K562 (cell line): ENCODE measurements around the gene PTGER4. TPM values are rescaled to one million over a fixed set of nuclear protein-coding genes. Genes with fewer than 3 reads are reported as not detected.

Source experiments
- ATAC-seq: fragments of 200-7000 bp; cut with Tn5 transposase; 3 replicates; pipeline ENCODE4 v1.9.1; 2020; ENCODE audit warnings: moderate library complexity
- BruUV-seq: library from RNA; stranded (reverse); fragments of 400-500 nt; replicated peaks from 2 replicates; lab custom pipeline; 2021; lab: Mats Ljungman, UMichigan
- CTCF ChIA-PET: fragments of 300-600 bp; formaldehyde crosslinking; extraction: SDS; loops from one replicate; lab custom pipeline; 2021; ENCODE audit warnings: low intra/inter-chr PET ratio; lab: Yijun Ruan, JAX
- POLR2A ChIA-PET: fragments of 300-600, 350-650 bp; sonication (Branson Sonifier 250); formaldehyde crosslinking; extraction: SDS; loops from one replicate; lab custom pipeline; 2021; ENCODE audit warnings: antibody characterized with exemption, inconsistent platforms; lab: Yijun Ruan, JAX
- DNase-seq, 4 experiments: peaks; one replicate each; pipeline versions ENCODE4 v3.0.0 to v3.0.0-alpha.2; 2011 to 2018; ENCODE audit warnings: low spot score in 3 of 4, mixed read lengths in 3 of 4; ENCODE audit errors: extremely low read depth in 1 of 4
- FAIRE-seq: peaks from 2 replicates; lab custom pipeline; 2011; peaks lifted over from hg19 to GRCh38; lab: Jason Lieb, UNC
- H2AFZ ChIP-seq: 2 replicates; pipeline ENCODE4 v1.6.0; 2011; ENCODE audit warnings: low read depth, low read length, control low read depth, inconsistent platforms
- H3K27ac ChIP-seq: fragments of 200-600 bp; 3 replicates; pipeline ENCODE4 v1.8.0; 2011; ENCODE audit warnings: low read depth, mild to moderate bottlenecking, control low read depth, inconsistent platforms, low read length, moderate library complexity, mixed read lengths; ENCODE audit errors: extremely low read depth
- H3K27me3 ChIP-seq, 2 experiments: fragments of 300-600 bp in 1 of 2; 2 replicates in 1 of 2; 3 replicates in 1 of 2; pipeline versions ENCODE4 v1.6.0 to v1.8.0; 2011; ENCODE audit warnings: inconsistent platforms in 2 of 2, low read length in 2 of 2, mild to moderate bottlenecking in 1 of 2, mixed read lengths in 1 of 2, moderate library complexity in 1 of 2; ENCODE audit not compliant: control insufficient read depth in 2 of 2, insufficient read depth in 2 of 2
- H3K36me3 ChIP-seq: fragments of 300-600 bp; 3 replicates; pipeline ENCODE4 v1.8.0; 2011; ENCODE audit warnings: mild to moderate bottlenecking, low read length, inconsistent platforms; ENCODE audit not compliant: control insufficient read depth, insufficient read depth
- H3K4me1 ChIP-seq, 2 experiments: fragments of 200-600 bp in 1 of 2; replicated peaks in 1 of 2; 2 replicates in 1 of 2; 3 replicates in 1 of 2; pipeline versions ENCODE4 v1.5.1 to v1.8.0; 2011; ENCODE audit warnings: inconsistent platforms in 2 of 2, low read length in 2 of 2, mild to moderate bottlenecking in 1 of 2, mixed read lengths in 1 of 2, moderate library complexity in 1 of 2; ENCODE audit not compliant: control insufficient read depth in 2 of 2, insufficient read depth in 2 of 2
- H3K4me2 ChIP-seq: 2 replicates; pipeline ENCODE4 v1.6.1; 2011; ENCODE audit warnings: low read length, control low read depth, inconsistent platforms, mixed read lengths; ENCODE audit not compliant: insufficient read depth
- H3K4me3 ChIP-seq: fragments of 200-600 bp; sonication (generic), shearing (Covaris generic); 2 replicates; pipeline ENCODE4 v1.5.1; 2016; ENCODE audit warnings: control low read depth, inconsistent platforms
- H3K79me2 ChIP-seq: fragments of 200-600 bp; 3 replicates; pipeline ENCODE4 v1.8.0; 2011; ENCODE audit warnings: low read length, inconsistent platforms; ENCODE audit not compliant: control insufficient read depth, insufficient read depth
- H3K9ac ChIP-seq, 2 experiments: 2 replicates each; pipeline versions ENCODE4 v1.6.0 to v1.6.1; 2011; ENCODE audit warnings: low read depth in 2 of 2, low read length in 2 of 2, control low read depth in 1 of 2, inconsistent platforms in 1 of 2, mild to moderate bottlenecking in 1 of 2, mixed read lengths in 1 of 2; ENCODE audit not compliant: insufficient read depth in 1 of 2
- H3K9me1 ChIP-seq: one replicate; pipeline ENCODE4 v1.6.0; 2011; ENCODE audit warnings: inconsistent platforms, mild to moderate bottlenecking, low read length, moderate library complexity; ENCODE audit not compliant: control insufficient read depth, insufficient read depth
- H3K9me3 ChIP-seq: replicated peaks from 2 replicates; pipeline ENCODE4 v1.5.1; 2011; ENCODE audit warnings: low read depth, low read length, inconsistent platforms; ENCODE audit not compliant: control insufficient read depth, insufficient read depth
- H4K20me1 ChIP-seq: replicated peaks from 2 replicates; pipeline ENCODE4 v1.6.1; 2011; ENCODE audit warnings: low read length, inconsistent platforms, mixed read lengths; ENCODE audit not compliant: control insufficient read depth, insufficient read depth
- RBM25 ChIP-seq: fragments of 200-400 bp; formaldehyde crosslinking; IDR thresholded peaks from 2 replicates; pipeline ENCODE4 v1.6.1; 2018; ENCODE audit warnings: low read length, low read depth, moderate library complexity; ENCODE audit not compliant: severe bottlenecking
- in situ Hi-C: fragments of 300-500 bp; cut with MboI; formaldehyde crosslinking; loops from 4 replicates; pipeline ENCODE4 v1.15.0; 2018; ENCODE audit warnings: inconsistent platforms, mixed read lengths
- intact Hi-C: fragments of 100-400 bp; cut with micrococcal nuclease; formaldehyde crosslinking; loops from 2 replicates; pipeline ENCODE4 v1.14.2; 2022
- polyA plus RNA-seq, 8 experiments: library from polyadenylated mRNA; depleted of rRNA in 4 of 8; stranded (reverse) in 5 of 8; unstranded in 3 of 8; fragments of >200 nt; fragmentation: Nextera tagmentation in 2 of 8; fragmentation: Illumina TruSeq in 1 of 8; extraction: Ambion mirVana in 2 of 8; extraction: Trizol in 1 of 8; gene quantifications; 2 replicates each; pipeline versions ENCODE4 v1.2.1 to v1.2.3, GENCODE V29; 2011 to 2014; ENCODE audit warnings: inconsistent platforms in 1 of 8, missing spikeins in 1 of 8
- small RNA-seq: library from RNA; depleted of rRNA; stranded (forward); fragments of <200 nt; gene quantifications from one replicate; pipeline ENCODE3, GENCODE V24; 2014
- total RNA-seq, 7 experiments: library from RNA; depleted of rRNA in 6 of 7; stranded (reverse); fragments of >200 nt in 6 of 7; fragmentation: Illumina TruSeq in 2 of 7; extraction: Trizol in 2 of 7; gene quantifications; 2 replicates each; pipeline versions ENCODE4 v1.2.1 to v1.2.3, GENCODE V29; 2011 to 2021; ENCODE audit warnings: low replicate concordance in 1 of 7
- TF ChIP-seq, protein P1 (sequence below), 3 experiments: fragments of 200-800 bp in 1 of 3; fragments of 250-450 bp in 1 of 3; fragments of 450-650 bp in 1 of 3; sonication (Bioruptor Pico) in 1 of 3; sonication (Bioruptor generic) in 1 of 3; formaldehyde crosslinking in 1 of 3; IDR thresholded peaks; 2 replicates each; pipeline versions ENCODE4 v1.6.1 to v1.8.0; 2016 to 2022; ENCODE audit warnings: mild to moderate bottlenecking in 2 of 3, missing genetic modification characterization in 2 of 3, missing compliant biosample characterization in 1 of 3, moderate library complexity in 1 of 3

Gene PTGER4
- total and polyA plus RNA-seq, 9 of the 15 experiments (the other 6 are each of a cell fraction or from before 2014, with no cell fraction given), result 0.31 TPM; not detected in 8

DNA sequence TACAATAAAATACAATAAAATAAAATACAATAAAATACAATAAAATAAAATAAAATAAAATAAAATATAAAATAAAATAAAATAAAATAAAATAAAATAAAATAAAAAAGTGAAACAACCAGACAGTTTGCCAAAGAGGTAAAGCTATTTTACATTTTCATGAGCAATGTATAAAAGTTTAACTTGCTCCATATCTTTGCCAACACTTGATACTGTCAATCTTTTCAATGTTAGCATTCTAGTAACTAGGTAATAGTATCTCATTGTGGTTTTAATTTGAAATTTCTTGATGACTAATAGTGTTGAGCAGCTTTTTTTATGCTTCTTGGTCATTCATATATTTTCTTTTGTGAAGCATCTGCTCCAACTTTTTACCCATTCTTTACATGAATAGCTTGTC, 58.8 kb downstream of the PTGER4 start:
- Histone ChIP-seq H3K27ac (no peak overlapping the region), H3K9me3 (peaks cover 4% of the 10 kb centered on the region; the same call in 1 of the 2 replicates), H4K20me1 (peaks cover 3% of the 10 kb centered on the region; the same call in 1 of the 2 replicates), H3K4me1 (peaks cover 0 to 7% of the 10 kb centered on the region in 2 experiments; a peak in 2 of 5 replicates), H3K4me3 (no peak overlapping the region), H3K4me2 (no peak overlapping the region), H3K27me3 (no peaks in the 10 kb centered on the region), H3K9me1 (no peaks in the 10 kb centered on the region), H3K79me2 (no peaks in the 10 kb centered on the region), H3K9ac (no peak overlapping the region), H2AFZ (no peak overlapping the region), H3K36me3 (peaks cover 6% of the 10 kb centered on the region; the same call in 1 of the 3 replicates)
- TF ChIP-seq RBM25, result peak; percentile 67
- TF ChIP-seq, protein P1, sequence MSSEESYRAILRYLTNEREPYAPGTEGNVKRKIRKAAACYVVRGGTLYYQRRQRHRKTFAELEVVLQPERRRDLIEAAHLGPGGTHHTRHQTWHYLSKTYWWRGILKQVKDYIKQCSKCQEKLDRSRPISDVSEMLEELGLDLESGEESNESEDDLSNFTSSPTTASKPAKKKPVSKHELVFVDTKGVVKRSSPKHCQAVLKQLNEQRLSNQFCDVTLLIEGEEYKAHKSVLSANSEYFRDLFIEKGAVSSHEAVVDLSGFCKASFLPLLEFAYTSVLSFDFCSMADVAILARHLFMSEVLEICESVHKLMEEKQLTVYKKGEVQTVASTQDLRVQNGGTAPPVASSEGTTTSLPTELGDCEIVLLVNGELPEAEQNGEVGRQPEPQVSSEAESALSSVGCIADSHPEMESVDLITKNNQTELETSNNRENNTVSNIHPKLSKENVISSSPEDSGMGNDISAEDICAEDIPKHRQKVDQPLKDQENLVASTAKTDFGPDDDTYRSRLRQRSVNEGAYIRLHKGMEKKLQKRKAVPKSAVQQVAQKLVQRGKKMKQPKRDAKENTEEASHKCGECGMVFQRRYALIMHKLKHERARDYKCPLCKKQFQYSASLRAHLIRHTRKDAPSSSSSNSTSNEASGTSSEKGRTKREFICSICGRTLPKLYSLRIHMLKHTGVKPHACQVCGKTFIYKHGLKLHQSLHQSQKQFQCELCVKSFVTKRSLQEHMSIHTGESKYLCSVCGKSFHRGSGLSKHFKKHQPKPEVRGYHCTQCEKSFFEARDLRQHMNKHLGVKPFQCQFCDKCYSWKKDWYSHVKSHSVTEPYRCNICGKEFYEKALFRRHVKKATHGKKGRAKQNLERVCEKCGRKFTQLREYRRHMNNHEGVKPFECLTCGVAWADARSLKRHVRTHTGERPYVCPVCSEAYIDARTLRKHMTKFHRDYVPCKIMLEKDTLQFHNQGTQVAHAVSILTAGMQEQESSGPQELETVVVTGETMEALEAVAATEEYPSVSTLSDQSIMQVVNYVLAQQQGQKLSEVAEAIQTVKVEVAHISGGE (CRISPR knock-in tag; IDR thresholded peaks at IDR 0.05), result no peak
- no TSS peak for BruUV-seq
- intact Hi-C loops (loop anchor here (5.0 kb wide), 1 partner anchor 139 kb away; no protein-coding TSS in a partner anchor), in situ Hi-C loops (no loop called here)
- ATAC-seq (no peak), DNase-seq (no peak), FAIRE-seq (no peak)
- ChIA-PET POLR2A (no interaction called here), CTCF (interaction anchor here (0.6 kb wide), 1 partner anchor 1159 kb away, joined by 4 read pairs; no protein-coding TSS in a partner anchor)

Small RNA genes within 50 kb of the gene (small RNA-seq; reads per million reads assigned to genes)
- gene RF00092, result not detected

Other genes starting within 250 kb of the PTGER4 start
- 9.3 and 21.6 TPM in 2 replicates for gene TTC33, start 76.0 kb downstream of the PTGER4 start, total RNA-seq (2014; rRNA removed)
- gene TTC33, start 76.0 kb downstream of the PTGER4 start, total RNA-seq (2014; rRNA removed; fragmentation: Illumina TruSeq; extraction: Trizol), result 21.7 and 25.8 TPM in 2 replicates
- 21.6 and 21.9 TPM in 2 replicates for gene TTC33, start 76.0 kb downstream of the PTGER4 start, total RNA-seq (2015; rRNA removed; fragmentation: Illumina TruSeq; extraction: Trizol)
- 11.5 and 12.1 TPM in 2 replicates for gene TTC33, start 76.0 kb downstream of the PTGER4 start, total RNA-seq (2021)
- gene TTC33, start 76.0 kb downstream of the PTGER4 start, polyA plus RNA-seq (2011; rRNA removed), result 9.1 and 13.3 TPM in 2 replicates
- 18.2 and 18.9 TPM in 2 replicates for gene TTC33, start 76.0 kb downstream of the PTGER4 start, polyA plus RNA-seq (2014; fragmentation: Illumina TruSeq; extraction: Trizol)
- 10 to 100 TPM; 21.1 to 24.9 TPM for gene TTC33, start 76.0 kb downstream of the PTGER4 start, polyA plus RNA-seq (2014; fragmentation: Nextera tagmentation; extraction: Ambion mirVana)
- 11.9 and 13.5 TPM in 2 replicates for gene TTC33, start 76.0 kb downstream of the PTGER4 start, polyA plus RNA-seq (2014; rRNA removed)
- gene PRKAA1, start 118.5 kb downstream of the PTGER4 start, total RNA-seq (2014; rRNA removed), result 38.9 and 84.0 TPM in 2 replicates
- 63.8 and 83.6 TPM in 2 replicates for gene PRKAA1, start 118.5 kb downstream of the PTGER4 start, total RNA-seq (2014; rRNA removed; fragmentation: Illumina TruSeq; extraction: Trizol)
- gene PRKAA1, start 118.5 kb downstream of the PTGER4 start, total RNA-seq (2015; rRNA removed; fragmentation: Illumina TruSeq; extraction: Trizol), result 53.1 and 62.5 TPM in 2 replicates
- 47.9 and 51.4 TPM in 2 replicates for gene PRKAA1, start 118.5 kb downstream of the PTGER4 start, total RNA-seq (2021)
- 43.7 and 45.5 TPM in 2 replicates for gene PRKAA1, start 118.5 kb downstream of the PTGER4 start, polyA plus RNA-seq (2011; rRNA removed)
- gene PRKAA1, start 118.5 kb downstream of the PTGER4 start, polyA plus RNA-seq (2014; fragmentation: Illumina TruSeq; extraction: Trizol), result 75.2 and 76.5 TPM in 2 replicates
- gene PRKAA1, start 118.5 kb downstream of the PTGER4 start, polyA plus RNA-seq (2014; fragmentation: Nextera tagmentation; extraction: Ambion mirVana), result 10 to 100 TPM; 24.5 to 37.3 TPM
- 44.8 and 47.2 TPM in 2 replicates for gene PRKAA1, start 118.5 kb downstream of the PTGER4 start, polyA plus RNA-seq (2014; rRNA removed)
- 5,204 and 7,963 TPM in 2 replicates for gene RPL37, start 155.3 kb downstream of the PTGER4 start, total RNA-seq (2014; rRNA removed)
- gene RPL37, start 155.3 kb downstream of the PTGER4 start, total RNA-seq (2014; rRNA removed; fragmentation: Illumina TruSeq; extraction: Trizol), result 3,395 and 3,802 TPM in 2 replicates
- 4,310 and 4,463 TPM in 2 replicates for gene RPL37, start 155.3 kb downstream of the PTGER4 start, total RNA-seq (2015; rRNA removed; fragmentation: Illumina TruSeq; extraction: Trizol)
- gene RPL37, start 155.3 kb downstream of the PTGER4 start, total RNA-seq (2021), result 2,342 and 2,650 TPM in 2 replicates
- 6,044 and 6,139 TPM in 2 replicates for gene RPL37, start 155.3 kb downstream of the PTGER4 start, polyA plus RNA-seq (2011; rRNA removed)
- gene RPL37, start 155.3 kb downstream of the PTGER4 start, polyA plus RNA-seq (2014; fragmentation: Illumina TruSeq; extraction: Trizol), result 4,091 and 6,277 TPM in 2 replicates
- gene RPL37, start 155.3 kb downstream of the PTGER4 start, polyA plus RNA-seq (2014; fragmentation: Nextera tagmentation; extraction: Ambion mirVana), result 1,000 to 10,000 TPM; 2,628 to 3,207 TPM
- 4,956 and 6,483 TPM in 2 replicates for gene RPL37, start 155.3 kb downstream of the PTGER4 start, polyA plus RNA-seq (2014; rRNA removed)
- 3.5 and 3.9 TPM in 2 replicates for gene CARD6, start 161.5 kb downstream of the PTGER4 start, total RNA-seq (2014; rRNA removed)
- 7.3 and 9.0 TPM in 2 replicates for gene CARD6, start 161.5 kb downstream of the PTGER4 start, total RNA-seq (2014; rRNA removed; fragmentation: Illumina TruSeq; extraction: Trizol)
- gene CARD6, start 161.5 kb downstream of the PTGER4 start, total RNA-seq (2015; rRNA removed; fragmentation: Illumina TruSeq; extraction: Trizol), result 6.0 and 6.3 TPM in 2 replicates
- gene CARD6, start 161.5 kb downstream of the PTGER4 start, total RNA-seq (2021), result 5.2 and 5.9 TPM in 2 replicates
- gene CARD6, start 161.5 kb downstream of the PTGER4 start, polyA plus RNA-seq (2011; rRNA removed), result 3.5 and 7.4 TPM in 2 replicates
- gene CARD6, start 161.5 kb downstream of the PTGER4 start, polyA plus RNA-seq (2014; fragmentation: Illumina TruSeq; extraction: Trizol), result 7.4 and 8.3 TPM in 2 replicates
- 1 to 10 TPM; 3.7 to 4.1 TPM for gene CARD6, start 161.5 kb downstream of the PTGER4 start, polyA plus RNA-seq (2014; fragmentation: Nextera tagmentation; extraction: Ambion mirVana)
- gene CARD6, start 161.5 kb downstream of the PTGER4 start, polyA plus RNA-seq (2014; rRNA removed), result 4.5 and 5.8 TPM in 2 replicates
- not detected in 2 replicates for gene C7, start 229.6 kb downstream of the PTGER4 start, total RNA-seq (2014; rRNA removed)
- gene C7, start 229.6 kb downstream of the PTGER4 start, total RNA-seq (2014; rRNA removed; fragmentation: Illumina TruSeq; extraction: Trizol), result not detected in 2 replicates
- gene C7, start 229.6 kb downstream of the PTGER4 start, total RNA-seq (2015; rRNA removed; fragmentation: Illumina TruSeq; extraction: Trizol), result not detected in 2 replicates
- gene C7, start 229.6 kb downstream of the PTGER4 start, total RNA-seq (2021), result 0.82 and 1.5 TPM in 2 replicates
- gene C7, start 229.6 kb downstream of the PTGER4 start, polyA plus RNA-seq (2011; rRNA removed), result not detected in 2 replicates
- gene C7, start 229.6 kb downstream of the PTGER4 start, polyA plus RNA-seq (2014; fragmentation: Illumina TruSeq; extraction: Trizol), result not detected in 2 replicates
- not detected for gene C7, start 229.6 kb downstream of the PTGER4 start, polyA plus RNA-seq (2014; fragmentation: Nextera tagmentation; extraction: Ambion mirVana)
- gene C7, start 229.6 kb downstream of the PTGER4 start, polyA plus RNA-seq (2014; rRNA removed), result not detected in 2 replicates